Right renal pelvis (tissue), 4 donors: ENCODE data around the gene MTUS2. TPM values are rescaled to one million over a fixed set of nuclear protein-coding genes. Genes with fewer than 3 reads are reported as not detected.

Experiments used
- DNase-seq, 4 donors: peaks; one replicate each; pipeline ENCODE4 v3.0.0-alpha.2; 2013; ENCODE audit warnings: low read depth in 4 of 4, low spot score in 3 of 4, missing footprints in 1 of 4
- polyA plus RNA-seq, 4 donors: library from polyadenylated mRNA; unstranded; fragments of 120-200 nt; gene quantifications; one replicate each; pipeline ENCODE4 v1.2.1, GENCODE V29; 2013; ENCODE audit not compliant: insufficient read length in 4 of 4

Gene MTUS2
- polyA plus RNA-seq, 4 donors: 0.89 to 1.7 (median 1.2) TPM

DNA sequence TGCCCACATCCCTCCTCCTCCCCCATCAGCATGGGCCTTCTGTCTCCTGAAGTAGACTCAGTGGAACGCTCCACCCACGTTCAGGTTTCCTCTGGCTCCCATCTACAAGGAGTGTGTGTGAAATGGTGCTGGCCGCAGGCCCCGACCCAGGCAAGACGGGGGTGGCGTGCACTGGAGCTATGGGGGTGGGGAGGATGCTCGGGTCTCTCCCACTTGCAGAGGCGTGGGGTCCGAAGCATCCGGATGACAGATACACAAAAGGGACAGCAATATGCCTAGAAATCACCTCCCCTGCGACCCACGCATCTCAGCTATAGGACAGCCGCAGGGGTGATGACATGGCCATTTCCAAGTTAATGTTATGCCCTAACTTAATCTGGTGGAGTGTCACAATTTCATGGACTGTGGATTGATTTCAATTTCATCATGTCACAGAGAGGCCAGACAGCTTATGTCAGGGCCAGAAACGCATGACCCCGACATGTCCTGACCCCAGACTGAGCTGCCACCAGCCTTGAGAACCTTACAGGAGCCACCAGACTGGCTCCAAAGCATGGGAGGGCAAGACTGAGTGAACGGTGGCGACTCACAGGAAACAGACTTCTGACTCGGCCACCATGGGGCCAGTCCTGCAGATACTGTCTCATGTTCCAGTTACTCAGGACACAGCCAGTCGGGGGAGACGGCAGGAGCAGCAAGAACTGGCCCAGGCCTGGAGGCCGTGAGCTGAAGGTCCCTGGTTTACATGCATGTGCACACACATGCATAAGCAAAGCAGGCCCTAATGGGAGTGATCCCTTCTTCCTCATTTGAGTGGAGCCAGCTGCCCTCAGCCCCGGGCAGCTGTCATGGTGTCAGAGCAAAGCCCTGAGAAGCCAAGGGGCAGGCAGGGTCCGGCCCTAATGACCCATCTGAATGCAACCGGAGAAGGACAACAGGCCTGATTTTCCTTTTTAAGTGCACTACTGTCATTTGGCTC lies 693.2 kb downstream of the MTUS2 start:
- DNase-seq: no peak

- DNase-seq: no peak
These were observed 694.0 kb downstream of the MTUS2 start for GRCh38 chr13:29513981-29514719.

GRCh38 chr13:29514720-29515310 lies 694.7 kb downstream of the MTUS2 start:
- DNase-seq: no peak

- DNase-seq: no peak
These were observed 695.2 kb downstream of the MTUS2 start for GRCh38 chr13:29515372-29515771.

DNA sequence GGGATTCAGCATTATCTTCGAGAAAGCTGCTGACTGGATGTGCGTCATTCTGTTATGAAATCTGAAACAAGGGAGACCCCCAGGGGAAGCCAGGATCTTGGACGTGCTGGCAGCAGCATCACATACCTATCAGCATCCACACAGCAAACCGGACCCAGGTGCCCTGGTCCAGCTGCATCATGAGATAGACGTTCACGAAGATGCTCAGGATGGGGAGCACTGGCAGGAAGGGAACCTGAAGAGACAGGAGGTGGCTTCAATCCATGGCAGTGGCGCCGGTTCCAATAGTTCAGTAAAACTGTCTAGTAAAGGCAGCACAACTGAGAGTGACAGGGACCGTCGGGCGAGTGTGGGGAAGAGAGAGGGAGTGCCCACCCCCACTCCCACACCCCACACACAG lies 695.9 kb downstream of the MTUS2 start:
- DNase-seq: no peak

- no peak for DNase-seq
These were observed 696.7 kb downstream of the MTUS2 start for GRCh38 chr13:29516880-29517279.

DNA sequence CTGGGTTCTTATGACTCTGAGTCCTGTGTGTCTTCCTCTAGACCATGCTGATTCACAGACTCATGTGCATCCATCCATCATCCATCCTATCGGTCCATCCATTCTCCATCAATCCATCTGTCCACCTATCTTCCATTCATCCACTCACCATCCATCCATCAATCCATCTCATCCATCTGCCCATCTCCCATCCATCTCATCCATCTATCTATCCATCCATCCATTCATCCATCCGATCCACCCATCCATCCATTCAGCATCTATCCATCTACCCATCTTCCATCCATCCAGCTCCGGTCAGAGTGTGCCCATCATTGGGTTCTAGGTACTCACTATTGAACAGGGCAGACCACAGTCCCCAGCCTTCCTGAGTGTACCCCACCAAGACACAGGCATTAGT lies 699.8 kb downstream of the MTUS2 start:
- no peak for DNase-seq

- DNase-seq: no peak
These were observed 700.5 kb downstream of the MTUS2 start for GRCh38 chr13:29520671-29521070.

DNA sequence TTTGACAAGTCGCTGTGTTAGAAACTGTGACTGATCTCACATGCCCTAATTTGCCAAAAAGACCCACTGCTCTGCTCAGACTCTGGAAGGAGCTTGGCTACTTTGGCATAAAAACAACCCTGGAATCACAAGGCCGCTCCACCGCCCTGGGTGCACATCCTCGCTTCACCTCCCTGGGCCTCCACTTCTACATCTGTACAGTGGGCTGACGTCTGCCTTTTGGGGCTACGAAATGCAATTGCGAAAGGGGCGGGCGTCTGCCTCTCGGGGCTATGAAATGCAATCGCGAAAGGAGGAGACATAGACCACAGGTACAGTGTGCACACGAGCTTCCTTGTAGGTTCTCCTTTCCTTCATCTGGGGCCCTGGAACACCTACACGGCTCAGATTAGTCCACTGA lies 701.2 kb downstream of the MTUS2 start:
- DNase-seq: no peak

DNA sequence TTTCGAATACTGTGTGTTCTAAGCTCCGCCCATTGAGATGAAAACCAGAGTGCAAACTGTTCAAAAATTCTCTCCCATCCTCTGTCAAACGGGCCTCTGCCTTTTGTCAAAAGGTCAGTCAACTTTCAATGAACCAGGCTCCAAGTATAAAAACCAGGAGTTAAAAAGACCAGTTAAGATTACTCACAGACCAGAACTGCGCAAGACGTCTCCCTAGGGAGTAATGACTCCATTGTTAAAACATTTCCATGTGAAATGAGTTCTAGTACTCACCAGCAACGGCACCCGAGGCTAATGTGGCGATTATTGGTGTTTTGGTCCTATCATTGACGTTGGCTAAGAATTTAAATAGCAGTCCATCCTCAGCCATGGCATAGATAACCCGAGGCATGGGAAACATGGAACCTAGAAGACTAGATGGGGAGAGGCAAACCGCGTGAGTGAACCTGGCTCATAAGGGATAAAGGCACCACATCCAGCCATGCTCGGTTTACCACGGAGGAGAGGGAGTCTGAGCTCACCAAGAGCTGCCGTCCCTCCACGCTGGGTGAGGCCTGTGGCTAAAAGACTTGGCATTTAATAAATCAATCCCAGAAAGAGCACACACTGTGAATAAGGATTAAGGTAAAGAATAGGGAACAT lies 702.0 kb downstream of the MTUS2 start:
- DNase-seq: no peak

DNA sequence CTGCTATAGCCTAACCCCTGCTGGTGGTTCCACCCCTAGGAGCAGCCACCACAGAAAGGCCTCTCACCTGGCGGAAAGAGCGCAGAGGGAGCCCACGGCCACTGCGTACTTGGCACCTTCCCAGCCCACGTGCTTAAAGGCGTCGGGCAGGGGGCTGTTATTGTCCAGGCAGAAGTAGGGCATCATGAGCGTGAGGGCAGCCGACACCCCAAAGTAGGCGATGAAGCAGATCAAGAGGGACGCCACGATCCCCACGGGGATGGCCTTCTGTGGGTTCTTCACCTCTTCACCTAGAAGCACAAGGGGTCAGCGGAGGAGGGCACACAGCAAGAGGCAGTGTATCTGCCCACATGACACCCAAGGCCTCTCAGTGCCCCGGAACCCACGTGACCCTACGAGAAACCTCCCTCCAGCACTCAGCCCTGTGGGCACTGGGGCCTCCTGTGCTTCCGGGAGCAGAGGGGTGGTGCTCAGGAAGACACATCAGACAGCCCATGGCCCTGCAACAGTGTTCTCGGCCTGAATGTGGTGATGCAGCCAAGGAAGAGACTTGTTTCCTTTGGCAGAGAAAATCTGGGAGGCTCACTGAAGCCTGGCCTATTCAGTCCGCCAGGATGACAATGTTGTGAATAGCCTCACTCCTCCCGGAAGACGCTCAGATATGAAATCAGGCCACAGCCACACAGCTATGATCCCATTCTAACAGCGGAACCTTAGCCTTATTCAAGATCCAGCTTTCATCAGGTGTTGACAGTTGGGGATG lies 703.2 kb downstream of the MTUS2 start:
- no peak for DNase-seq

DNA sequence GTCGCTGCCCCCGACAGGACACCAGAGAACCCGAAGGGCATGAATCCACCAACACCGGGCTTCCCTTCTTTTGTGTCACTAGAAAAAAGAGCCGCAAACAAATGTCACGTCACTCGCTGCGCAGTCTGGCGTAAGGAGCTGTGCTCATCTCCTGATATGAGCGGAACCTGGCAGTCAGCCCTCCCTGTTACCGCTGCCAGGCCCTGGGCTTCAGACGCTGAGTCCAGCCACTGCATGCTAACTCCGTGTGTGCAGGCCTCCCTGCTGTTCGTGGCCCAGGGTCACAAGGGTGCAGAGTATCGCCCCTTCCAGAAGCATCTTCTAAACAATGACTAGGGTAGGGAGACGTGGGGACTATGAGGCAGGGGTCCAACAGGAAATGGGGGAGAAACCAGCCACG lies 704.0 kb downstream of the MTUS2 start:
- DNase-seq: no peak

GRCh38 chr13:29524641-29525040 lies 704.5 kb downstream of the MTUS2 start:
- DNase-seq: no peak

- DNase-seq: no peak
These were observed 705.6 kb downstream of the MTUS2 start for GRCh38 chr13:29525757-29526156.

GRCh38 chr13:29526741-29527140 lies 706.6 kb downstream of the MTUS2 start:
- DNase-seq: no peak

- no peak for DNase-seq
These were observed 707.4 kb downstream of the MTUS2 start for GRCh38 chr13:29527511-29527910.

GRCh38 chr13:29527916-29528315 lies 707.8 kb downstream of the MTUS2 start:
- DNase-seq: no peak

GRCh38 chr13:29529754-29530153 lies 709.6 kb downstream of the MTUS2 start:
- no peak for DNase-seq

DNA sequence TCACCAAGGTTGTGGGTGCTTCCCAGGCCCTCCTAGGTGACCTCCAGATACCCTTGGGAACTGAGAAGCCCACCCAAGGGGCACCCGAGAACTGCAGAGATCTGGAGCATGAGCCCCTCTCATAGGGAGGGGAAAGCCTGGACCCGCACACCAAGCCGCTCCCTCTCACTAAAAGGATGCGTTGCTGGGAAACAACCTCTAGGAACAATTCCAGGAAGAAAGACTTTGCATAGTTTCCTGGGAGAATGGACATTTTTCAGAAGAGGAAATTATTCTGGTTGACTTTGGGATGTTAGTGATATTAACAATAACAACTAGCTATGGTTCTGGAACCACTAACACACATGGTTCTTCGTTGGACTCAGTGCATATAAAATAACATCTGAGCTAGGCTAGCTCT lies 710.8 kb downstream of the MTUS2 start:
- DNase-seq: no peak

DNA sequence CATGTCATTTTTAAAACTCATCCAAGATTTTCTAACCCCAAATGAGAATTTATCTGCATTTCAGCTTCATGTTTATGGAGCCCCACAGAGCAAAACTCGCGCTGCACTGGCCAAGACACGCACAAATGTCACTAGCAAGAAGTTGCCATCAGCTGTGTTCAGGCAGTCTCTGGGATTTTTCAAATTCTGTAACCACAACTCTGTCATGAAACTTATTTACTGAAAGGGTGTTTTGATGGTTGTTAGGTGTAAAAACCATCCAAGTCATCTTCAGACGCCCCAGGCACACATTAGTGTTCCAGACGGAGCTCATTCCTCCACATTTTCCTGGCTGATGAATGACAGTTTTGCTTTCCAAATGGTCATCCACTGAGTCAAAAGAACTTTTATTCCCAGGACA lies 712.0 kb downstream of the MTUS2 start:
- no peak for DNase-seq
